ENCODE data around the gene CFAP107.

CFAP107 gene

DNA sequence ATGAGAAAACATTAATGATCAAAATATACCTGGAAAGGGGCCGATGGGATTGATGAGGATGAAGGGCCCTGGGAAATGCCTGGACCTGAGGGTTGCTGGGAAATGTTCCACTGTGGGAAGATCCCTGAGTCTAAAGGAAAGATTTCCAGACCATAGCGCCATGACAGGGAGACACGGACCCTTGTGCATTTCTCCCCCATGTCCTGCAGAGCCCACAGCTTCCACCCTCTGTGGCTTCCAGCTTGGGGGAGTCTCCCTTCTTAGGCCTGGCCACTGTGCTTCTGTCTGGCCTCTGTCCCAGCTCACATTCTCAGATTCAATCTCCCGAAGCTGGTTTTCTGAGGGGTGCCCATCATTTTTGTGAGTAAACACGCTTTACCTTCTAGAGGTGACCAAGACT is 26.5 kb downstream of the CFAP107 start:
- TF ChIP-seq, protein P1, sequence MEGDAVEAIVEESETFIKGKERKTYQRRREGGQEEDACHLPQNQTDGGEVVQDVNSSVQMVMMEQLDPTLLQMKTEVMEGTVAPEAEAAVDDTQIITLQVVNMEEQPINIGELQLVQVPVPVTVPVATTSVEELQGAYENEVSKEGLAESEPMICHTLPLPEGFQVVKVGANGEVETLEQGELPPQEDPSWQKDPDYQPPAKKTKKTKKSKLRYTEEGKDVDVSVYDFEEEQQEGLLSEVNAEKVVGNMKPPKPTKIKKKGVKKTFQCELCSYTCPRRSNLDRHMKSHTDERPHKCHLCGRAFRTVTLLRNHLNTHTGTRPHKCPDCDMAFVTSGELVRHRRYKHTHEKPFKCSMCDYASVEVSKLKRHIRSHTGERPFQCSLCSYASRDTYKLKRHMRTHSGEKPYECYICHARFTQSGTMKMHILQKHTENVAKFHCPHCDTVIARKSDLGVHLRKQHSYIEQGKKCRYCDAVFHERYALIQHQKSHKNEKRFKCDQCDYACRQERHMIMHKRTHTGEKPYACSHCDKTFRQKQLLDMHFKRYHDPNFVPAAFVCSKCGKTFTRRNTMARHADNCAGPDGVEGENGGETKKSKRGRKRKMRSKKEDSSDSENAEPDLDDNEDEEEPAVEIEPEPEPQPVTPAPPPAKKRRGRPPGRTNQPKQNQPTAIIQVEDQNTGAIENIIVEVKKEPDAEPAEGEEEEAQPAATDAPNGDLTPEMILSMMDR (IDR thresholded peaks at IDR 0.05; ENCODE audit: borderline replicate concordance, control extremely low read depth, extremely low read depth, insufficient read depth, missing control alignments) = no peak
- DNase-seq (ENCODE audit: low spot score) = no peak
- in situ Hi-C loops (cut with MboI; ENCODE audit: low sequenced_read_pairs, unreplicated experiment) = no loop called here

- no peak for DNase-seq (ENCODE audit: low spot score)
- TF ChIP-seq, protein P1 (IDR thresholded peaks at IDR 0.05; ENCODE audit: borderline replicate concordance, control extremely low read depth, extremely low read depth, insufficient read depth, missing control alignments) = no peak
- in situ Hi-C loops (cut with MboI; ENCODE audit: low sequenced_read_pairs, unreplicated experiment) = no loop called here
These were observed 27.4 kb downstream of the CFAP107 start, which contains the start of gene PRAMEF12 for GRCh38 chr1:12773438-12773837. Gene PRAMEF12, plus strand, starts transcription at chr1:12773738. Its CDS starts 1,130 bp downstream, at chr1:12774868.

DNA sequence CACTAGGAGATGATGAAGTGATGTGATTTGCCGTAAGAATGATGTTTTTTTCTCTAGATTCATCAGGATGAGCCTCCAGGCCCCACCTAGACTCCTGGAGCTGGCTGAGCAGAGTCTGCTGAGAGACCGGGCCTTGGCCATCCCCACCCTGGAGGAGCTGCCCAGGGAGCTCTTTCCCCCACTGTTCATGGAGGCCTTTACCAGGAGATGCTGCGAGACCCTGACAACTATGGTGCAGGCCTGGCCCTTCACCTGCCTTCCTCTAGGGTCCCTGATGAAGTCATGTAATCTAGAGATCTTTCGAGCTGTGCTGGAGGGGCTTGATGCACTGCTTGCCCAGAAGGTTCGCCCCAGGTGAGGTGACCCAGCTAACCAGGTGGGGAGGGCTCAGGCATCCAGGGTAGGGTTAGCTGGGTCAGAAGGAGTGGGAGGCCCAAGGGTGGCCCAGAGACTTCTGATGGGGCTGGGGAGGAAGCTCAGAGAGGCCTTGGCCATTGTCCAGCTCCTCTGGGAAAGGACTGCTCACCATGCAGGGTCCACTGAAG is 28.9 kb downstream of the CFAP107 start:
- in situ Hi-C loops (cut with MboI; ENCODE audit: low sequenced_read_pairs, unreplicated experiment) = loop anchor here (25.0 kb wide), 1 partner anchor 462 kb away; the partner anchor contains the start of gene PRAMEF18
- TF ChIP-seq, protein P1 (IDR thresholded peaks at IDR 0.05; ENCODE audit: borderline replicate concordance, control extremely low read depth, extremely low read depth, insufficient read depth, missing control alignments) = no peak
- no peak for DNase-seq (ENCODE audit: low spot score)

DNA sequence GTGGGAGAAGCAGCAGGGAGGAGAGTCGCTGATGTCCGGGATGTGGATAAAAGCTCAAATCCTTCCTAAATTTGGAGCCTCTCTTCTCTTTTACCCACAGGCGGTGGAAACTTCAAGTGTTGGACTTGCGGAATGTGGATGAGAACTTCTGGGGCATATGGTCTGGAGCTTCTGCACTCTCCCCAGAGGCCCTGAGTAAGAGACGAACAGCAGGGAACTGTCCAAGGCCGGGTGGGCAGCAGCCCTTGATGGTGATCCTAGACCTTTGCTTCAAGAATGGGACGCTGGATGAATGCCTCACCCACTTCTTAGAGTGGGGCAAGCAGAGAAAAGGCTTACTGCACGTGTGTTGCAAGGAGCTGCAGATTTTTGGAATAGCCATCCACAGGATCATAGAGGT is 29.4 kb downstream of the CFAP107 start:
- DNase-seq (ENCODE audit: low spot score) = no peak
- TF ChIP-seq, protein P1 (IDR thresholded peaks at IDR 0.05; ENCODE audit: borderline replicate concordance, control extremely low read depth, extremely low read depth, insufficient read depth, missing control alignments) = no peak
- in situ Hi-C loops (cut with MboI; ENCODE audit: low sequenced_read_pairs, unreplicated experiment) = loop anchor here (25.0 kb wide), 1 partner anchor 462 kb away; the partner anchor contains the start of gene PRAMEF18

- no peak for DNase-seq (ENCODE audit: low spot score)
- TF ChIP-seq, protein P1 (IDR thresholded peaks at IDR 0.05; ENCODE audit: borderline replicate concordance, control extremely low read depth, extremely low read depth, insufficient read depth, missing control alignments) = no peak
- in situ Hi-C loops (cut with MboI; ENCODE audit: low sequenced_read_pairs, unreplicated experiment) = loop anchor here (25.0 kb wide), 1 partner anchor 460 kb away; the partner anchor contains the start of gene PRAMEF18
These were observed 31.0 kb downstream of the CFAP107 start for GRCh38 chr1:12776801-12777557.

- DNase-seq (ENCODE audit: low spot score) = no peak
- in situ Hi-C loops (cut with MboI; ENCODE audit: low sequenced_read_pairs, unreplicated experiment) = loop anchor here (25.0 kb wide), 1 partner anchor 459 kb away; the partner anchor contains the start of gene PRAMEF18
These were observed 32.1 kb downstream of the CFAP107 start for GRCh38 chr1:12778061-12778460.

More at GRCh38 chr1:12778061-12778460, 32.1 kb downstream of the CFAP107 start:
- TF ChIP-seq, protein P1 (IDR thresholded peaks at IDR 0.05; ENCODE audit: borderline replicate concordance, control extremely low read depth, extremely low read depth, insufficient read depth, missing control alignments) = no peak

Measured in GM13976 (cell line).